GM20000 (cell line): ENCODE results near the gene SH3RF3.

Source experiments
- DNase-seq: peaks from one replicate; pipeline ENCODE4 v3.0.0; 2012; ENCODE audit warnings: low spot score
- CTCF ChIP-seq: IDR thresholded peaks from 2 replicates; pipeline ENCODE4 v1.5.1; 2012; ENCODE audit warnings: mild to moderate bottlenecking, control low read depth; ENCODE audit errors: extremely low read depth, missing control alignments

The SH3RF3 gene

GRCh38 chr2:109168716-109169115, 39.7 kb downstream of the SH3RF3 start:
- no peak for DNase-seq

DNA sequence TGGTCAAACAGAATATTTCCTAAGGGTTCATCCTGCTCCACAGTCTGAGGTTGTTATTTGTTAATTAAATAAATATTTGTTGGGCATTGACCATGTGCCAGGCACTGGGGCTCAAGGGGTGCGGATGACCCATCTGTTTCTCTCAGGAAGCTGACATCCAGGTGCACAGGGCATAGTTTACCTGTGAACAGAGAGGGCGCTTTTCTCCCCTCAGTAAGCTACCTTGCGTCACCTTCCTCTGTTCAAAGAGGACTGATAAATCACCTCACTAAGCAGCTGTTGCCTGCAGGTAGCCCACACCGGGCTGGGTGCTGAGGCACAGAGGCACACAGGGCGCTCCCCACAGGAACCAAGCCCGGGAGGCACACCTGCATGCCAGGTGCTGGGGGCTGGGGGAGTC, 41.6 kb downstream of the SH3RF3 start:
- TF ChIP-seq CTCF = no peak
- DNase-seq = no peak

More at GRCh38 chr2:109168716-109169115, 39.7 kb downstream of the SH3RF3 start:
- no peak for TF ChIP-seq CTCF

- DNase-seq = no peak
- no peak for TF ChIP-seq CTCF
These were observed 42.7 kb downstream of the SH3RF3 start for GRCh38 chr2:109171444-109172334.

DNA sequence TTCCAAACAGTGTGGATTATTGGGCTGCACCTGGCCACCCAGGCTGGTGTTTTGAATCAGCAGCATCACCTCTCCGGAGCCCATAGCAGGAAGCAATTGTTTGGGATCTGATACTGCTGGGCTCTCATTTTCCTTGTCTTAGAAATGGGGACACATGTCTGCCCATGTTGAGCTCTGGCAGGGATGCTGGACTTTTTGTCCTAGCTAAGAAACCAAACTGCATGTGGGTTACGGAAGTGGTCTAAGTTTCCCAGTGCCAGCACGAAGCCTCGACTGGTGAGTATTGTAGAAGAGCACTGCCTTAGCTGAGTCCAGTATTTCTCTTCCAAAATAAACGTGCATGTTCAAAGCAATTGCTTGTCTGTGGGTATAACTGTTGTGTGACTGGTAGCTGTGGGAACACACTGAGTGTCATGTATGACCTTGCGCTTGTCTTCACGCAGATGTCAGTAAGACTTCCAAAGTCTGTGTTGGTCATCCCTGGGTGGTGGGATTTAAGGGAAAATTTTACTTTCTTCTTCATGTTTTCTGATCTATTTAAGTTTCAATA, 43.6 kb downstream of the SH3RF3 start:
- TF ChIP-seq CTCF = no peak
- no peak for DNase-seq

DNA sequence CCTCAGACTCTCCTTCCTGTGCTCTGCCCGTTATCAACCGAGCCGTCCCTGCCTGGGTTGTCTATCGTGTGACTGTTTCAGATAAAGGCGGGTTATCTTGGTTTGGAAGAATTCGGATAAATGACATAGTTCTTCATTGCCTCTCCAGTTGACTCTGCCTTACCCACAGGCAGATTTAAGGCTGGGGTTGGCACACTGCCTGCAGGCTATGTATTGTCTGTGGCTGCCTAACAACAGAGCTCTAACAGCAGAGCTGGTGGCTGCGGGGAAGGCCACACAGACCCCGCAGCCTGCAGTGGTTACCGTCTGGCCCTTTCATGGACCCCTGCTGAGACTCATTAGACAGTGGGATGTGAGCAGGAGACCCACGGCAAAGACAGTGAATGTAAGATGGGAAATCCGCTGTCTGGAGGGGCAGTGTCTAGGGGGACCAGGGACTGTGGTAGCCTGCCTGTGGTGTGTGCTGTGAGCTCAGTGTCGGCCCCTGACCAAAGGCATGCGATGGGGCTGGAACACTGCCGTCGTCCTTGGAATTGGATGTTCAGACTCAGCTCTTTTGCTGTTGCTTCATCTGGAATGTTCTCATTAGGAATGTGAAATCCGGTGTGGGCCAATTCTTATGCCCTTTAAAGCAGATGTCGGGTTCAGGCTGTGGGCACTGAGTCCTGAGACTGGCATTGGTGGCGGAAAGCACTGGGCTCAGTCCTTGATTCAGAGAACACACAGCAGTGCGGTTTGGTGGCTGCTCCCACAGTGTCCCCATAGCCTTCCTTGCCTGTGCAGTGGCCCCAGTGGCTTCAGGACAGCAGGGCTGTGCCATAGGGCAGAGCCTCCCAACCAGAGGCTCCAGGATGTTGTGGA, 44.5 kb downstream of the SH3RF3 start:
- DNase-seq = no peak
- TF ChIP-seq CTCF = no peak

- no peak for TF ChIP-seq CTCF
These were observed 45.2 kb downstream of the SH3RF3 start for GRCh38 chr2:109174214-109174613.

More at GRCh38 chr2:109174214-109174613, 45.2 kb downstream of the SH3RF3 start:
- no peak for DNase-seq
